Measurements from ENCODE around the gene ZNF467. TPM values are rescaled to one million over a fixed set of nuclear protein-coding genes. Genes with fewer than 3 reads are reported as not detected.

ZNF467 gene
- total and polyA plus RNA-seq, 2 donors (not counting 1 experiment from before 2014, with no cell fraction given) = 0.39 to 1.1 TPM

- no peaks in the 10 kb centered on the region for H3K27me3 ChIP-seq (replicated peaks in 1 of 4; ENCODE audit: control extremely low read depth in 1 of 4, control insufficient read depth in 3 of 4, insufficient read depth in 4 of 4, low read length in 3 of 4)
- no peak overlapping the region for H3K4me3 Mint-ChIP-seq
- no peaks in the 10 kb centered on the region for H3K79me2 ChIP-seq (ENCODE audit: control insufficient read depth, insufficient read depth, low read length)
- no peaks in the 10 kb centered on the region for H3K9me3 ChIP-seq (ENCODE audit: control extremely low read depth in 1 of 3, control insufficient read depth in 2 of 3, insufficient read depth in 1 of 3, low read length in 2 of 3)
- intact Hi-C loops (cut with micrococcal nuclease) = no loop called here
- DNase-seq (no peak), ATAC-seq (ENCODE audit: low read depth) (no peak)
- no peak overlapping the region for H3K9ac ChIP-seq (ENCODE audit: low read length)
- H3K4me3 ChIP-seq (ENCODE audit: control extremely low read depth in 1 of 5, extremely low read depth in 1 of 5, insufficient read depth in 1 of 5, low read depth in 2 of 5, low read length in 4 of 5) = no peak overlapping the region
- ChIA-PET CTCF (no interaction called here), POLR2A (no interaction called here)
- TF ChIP-seq EZH2 (IDR thresholded peaks at IDR 0.05; ENCODE audit: borderline replicate concordance, insufficient read depth, low read depth, low read length, poor library complexity, severe bottlenecking) (no peak), CTCF (IDR thresholded peaks at IDR 0.05) (no peak)
- H3K9me3 Mint-ChIP-seq (ENCODE audit: insufficient read depth) = no peaks in the 10 kb centered on the region
- 94% methylated on average over 29 of the region's 30 CpGs for whole genome bisulfite sequencing (ENCODE audit: insufficient coverage)
- H3K27ac ChIP-seq (ENCODE audit: low read length in 2 of 2) = no peak overlapping the region
- H2AFZ ChIP-seq (ENCODE audit: insufficient read depth, low read depth, low read length, poor library complexity, severe bottlenecking) = no peak overlapping the region
- H3K36me3 ChIP-seq (replicated peaks in 1 of 2; ENCODE audit: control extremely low read depth in 1 of 2, control insufficient read depth in 1 of 2, extremely low read depth in 1 of 2, insufficient read depth in 2 of 2, low read length in 1 of 2) = no peaks in the 10 kb centered on the region
- H4K20me1 ChIP-seq (ENCODE audit: control insufficient read depth, insufficient read depth, low read length, poor library complexity, severe bottlenecking) = no peaks in the 10 kb centered on the region
- no peak overlapping the region for H3K27ac Mint-ChIP-seq
- H3K4me1 ChIP-seq (ENCODE audit: control insufficient read depth in 2 of 2, insufficient read depth in 2 of 2, low read length in 2 of 2) = no peaks in the 10 kb centered on the region
- peaks cover 3% of the 10 kb centered on the region for H3K27me3 Mint-ChIP-seq
- no peaks in the 10 kb centered on the region for H3K4me1 Mint-ChIP-seq
- no peak overlapping the region for H3K4me2 ChIP-seq (replicated peaks; ENCODE audit: low read depth, low read length, poor library complexity, severe bottlenecking)
Measured at GRCh38 chr7:149821191-149822148, 48.1 kb upstream of the ZNF467 start.

GRCh38 chr7:149820622-149821190, 47.3 kb upstream of the ZNF467 start:
- 95% methylated on average over 17 of the region's 17 CpGs for WGBS (ENCODE audit: insufficient coverage)
- Histone ChIP-seq H3K27me3 (replicated peaks in 1 of 4; ENCODE audit: control extremely low read depth in 1 of 4, control insufficient read depth in 3 of 4, insufficient read depth in 4 of 4, low read length in 3 of 4) (no peaks in the 10 kb centered on the region), H3K4me1 (ENCODE audit: control insufficient read depth in 2 of 2, insufficient read depth in 2 of 2, low read length in 2 of 2) (no peaks in the 10 kb centered on the region), H4K20me1 (ENCODE audit: control insufficient read depth, insufficient read depth, low read length, poor library complexity, severe bottlenecking) (no peaks in the 10 kb centered on the region), H3K79me2 (ENCODE audit: control insufficient read depth, insufficient read depth, low read length) (no peaks in the 10 kb centered on the region), H3K4me2 (replicated peaks; ENCODE audit: low read depth, low read length, poor library complexity, severe bottlenecking) (no peak overlapping the region), H3K4me3 (ENCODE audit: control extremely low read depth in 1 of 5, extremely low read depth in 1 of 5, insufficient read depth in 1 of 5, low read depth in 2 of 5, low read length in 4 of 5) (no peak overlapping the region), H3K27ac (ENCODE audit: low read length in 2 of 2) (no peak overlapping the region), H3K9ac (ENCODE audit: low read length) (no peak overlapping the region), H3K36me3 (replicated peaks in 1 of 2; ENCODE audit: control extremely low read depth in 1 of 2, control insufficient read depth in 1 of 2, extremely low read depth in 1 of 2, insufficient read depth in 2 of 2, low read length in 1 of 2) (no peaks in the 10 kb centered on the region), H2AFZ (ENCODE audit: insufficient read depth, low read depth, low read length, poor library complexity, severe bottlenecking) (no peak overlapping the region), H3K9me3 (ENCODE audit: control extremely low read depth in 1 of 3, control insufficient read depth in 2 of 3, insufficient read depth in 1 of 3, low read length in 2 of 3) (no peaks in the 10 kb centered on the region)
- Mint-ChIP-seq H3K27me3 (peaks cover 3% of the 10 kb centered on the region), H3K4me1 (no peaks in the 10 kb centered on the region), H3K27ac (no peak overlapping the region), H3K9me3 (ENCODE audit: insufficient read depth) (no peaks in the 10 kb centered on the region), H3K4me3 (no peak overlapping the region)
- ChIA-PET POLR2A (no interaction called here), CTCF (no interaction called here)
- TF ChIP-seq CTCF (IDR thresholded peaks at IDR 0.05) (no peak), EZH2 (IDR thresholded peaks at IDR 0.05; ENCODE audit: borderline replicate concordance, insufficient read depth, low read depth, low read length, poor library complexity, severe bottlenecking) (no peak)
- DNase-seq (no peak), ATAC-seq (ENCODE audit: low read depth) (no peak)
- intact Hi-C loops (cut with micrococcal nuclease) = no loop called here

Measured in B cell (primary cell).